ENCODE measurements around the gene NPHP1.
"Not testable (repeated sequence)": the region's sequence is repeated elsewhere in the genome, so short reads cannot be mapped to it uniquely, and the experiment has no call there.

The NPHP1 gene

GRCh38 chr2:110197452-110197851, 7.4 kb downstream of the NPHP1 start:
- no peak for DNase-seq (ENCODE audit: low spot score)

- DNase-seq (ENCODE audit: low spot score) = not testable (repeated sequence)
These were observed 14.6 kb downstream of the NPHP1 start for GRCh38 chr2:110190169-110190568.

GRCh38 chr2:110182449-110182848, 22.4 kb downstream of the NPHP1 start:
- DNase-seq (ENCODE audit: low spot score) = no peak

- DNase-seq (ENCODE audit: low spot score) = no peak
These were observed 24.8 kb downstream of the NPHP1 start for GRCh38 chr2:110180036-110180435.

GRCh38 chr2:110173523-110173922, 31.3 kb downstream of the NPHP1 start:
- no peak for DNase-seq (ENCODE audit: low spot score)

GRCh38 chr2:110172506-110172905, 32.3 kb downstream of the NPHP1 start:
- no peak for DNase-seq (ENCODE audit: low spot score)

- no peak for DNase-seq (ENCODE audit: low spot score)
These were observed 34.7 kb downstream of the NPHP1 start for GRCh38 chr2:110170102-110170501.

GRCh38 chr2:110167326-110168000, 37.4 kb downstream of the NPHP1 start:
- DNase-seq (ENCODE audit: low spot score) = peak; percentile 17

GRCh38 chr2:110166266-110166665, 38.5 kb downstream of the NPHP1 start:
- peak; percentile 31 for DNase-seq (ENCODE audit: low spot score)

- peak; percentile 60 for DNase-seq (ENCODE audit: low spot score)
These were observed 47.5 kb downstream of the NPHP1 start for GRCh38 chr2:110157153-110157793.

- not testable (repeated sequence) for DNase-seq (ENCODE audit: low spot score)
These were observed 50.0 kb downstream of the NPHP1 start for GRCh38 chr2:110154828-110155227.

GRCh38 chr2:110154188-110154587, 50.6 kb downstream of the NPHP1 start:
- DNase-seq (ENCODE audit: low spot score) = not testable (repeated sequence)

- DNase-seq (ENCODE audit: low spot score) = no peak
These were observed 51.4 kb downstream of the NPHP1 start for GRCh38 chr2:110153416-110153815.

GRCh38 chr2:110152943-110153342, 51.9 kb downstream of the NPHP1 start:
- no peak for DNase-seq (ENCODE audit: low spot score)

- peak; percentile 38 for DNase-seq (ENCODE audit: low spot score)
These were observed 55.2 kb downstream of the NPHP1 start for GRCh38 chr2:110149330-110150220.

- DNase-seq (ENCODE audit: low spot score) = no peak
These were observed 57.9 kb downstream of the NPHP1 start for GRCh38 chr2:110146945-110147332.

- no peak for DNase-seq (ENCODE audit: low spot score)
These were observed 58.4 kb downstream of the NPHP1 start for GRCh38 chr2:110146183-110146944.

GRCh38 chr2:110143982-110144381, 60.8 kb downstream of the NPHP1 start:
- no peak for DNase-seq (ENCODE audit: low spot score)

- no peak for DNase-seq (ENCODE audit: low spot score)
These were observed 64.4 kb downstream of the NPHP1 start for GRCh38 chr2:110140401-110140800.

GRCh38 chr2:110134025-110134424, 70.8 kb downstream of the NPHP1 start:
- DNase-seq (ENCODE audit: low spot score) = no peak

GRCh38 chr2:110131166-110131565, 73.6 kb downstream of the NPHP1 start:
- DNase-seq (ENCODE audit: low spot score) = no peak

- DNase-seq (ENCODE audit: low spot score) = no peak
These were observed 74.1 kb downstream of the NPHP1 start for GRCh38 chr2:110130757-110131156.
